K562 (cell line): ENCODE measurements around the gene TFF2. TPM values are rescaled to one million over a fixed set of nuclear protein-coding genes. Genes with fewer than 3 reads are reported as not detected.

Experiments used
- CEBPB ChIP-seq: fragments of 450-650 bp; IDR thresholded peaks from 2 replicates; pipeline ENCODE4 v1.6.1; 2016; ENCODE audit warnings: missing genetic modification characterization, missing compliant biosample characterization
- DEAF1 ChIP-seq: fragments of 450-650 bp; formaldehyde crosslinking; IDR thresholded peaks from 2 replicates; pipeline ENCODE4 v1.4.0; 2020; ENCODE audit warnings: mild to moderate bottlenecking, moderate library complexity
- E2F6 ChIP-seq, 2 experiments: IDR thresholded peaks; 2 replicates each; pipeline ENCODE4 v1.6.1; 2011; ENCODE audit warnings: borderline replicate concordance in 1 of 2, control low read depth in 1 of 2, low read depth in 1 of 2, low read length in 1 of 2, mild to moderate bottlenecking in 1 of 2, mixed read lengths in 1 of 2, moderate library complexity in 1 of 2; ENCODE audit not compliant: insufficient read depth in 1 of 2, insufficient read length in 1 of 2, poor library complexity in 1 of 2, severe bottlenecking in 1 of 2; ENCODE audit errors: extremely low read depth in 1 of 2
- E4F1 ChIP-seq: fragments of 250-450 bp; sonication (Bioruptor Pico); IDR thresholded peaks from 2 replicates; pipeline ENCODE4 v1.5.0; 2021; ENCODE audit warnings: mild to moderate bottlenecking, borderline replicate concordance
- HNRNPLL ChIP-seq: fragments of 200-400 bp; formaldehyde crosslinking; IDR thresholded peaks from 2 replicates; pipeline ENCODE4 v1.6.1; 2017; ENCODE audit warnings: low read length, low read depth, mild to moderate bottlenecking; ENCODE audit not compliant: poor library complexity, severe bottlenecking
- NUFIP1 ChIP-seq: fragments of 450-650 bp; IDR thresholded peaks from 2 replicates; pipeline ENCODE4 v1.6.1; 2018; ENCODE audit not compliant: partially characterized antibody
- RUNX1 ChIP-seq: sonication (generic); IDR thresholded peaks from 2 replicates; pipeline ENCODE4 v1.6.1; 2016; ENCODE audit warnings: antibody characterized with exemption, low read depth
- ZNF212 ChIP-seq: fragments of 450-650 bp; formaldehyde crosslinking; IDR thresholded peaks from 2 replicates; pipeline ENCODE4 v1.4.0; 2020; ENCODE audit warnings: mild to moderate bottlenecking
- ZNF239 ChIP-seq: fragments of 250-450 bp; sonication (Bioruptor Pico); IDR thresholded peaks from 2 replicates; pipeline ENCODE4 v1.4.0; 2020; ENCODE audit warnings: mild to moderate bottlenecking
- ZNF318 ChIP-seq, 2 experiments: fragments of 450-650 bp; IDR thresholded peaks; 2 replicates each; pipeline ENCODE4 v1.6.1; 2016; ENCODE audit warnings: mild to moderate bottlenecking in 2 of 2, borderline replicate concordance in 1 of 2, low read depth in 1 of 2, moderate library complexity in 1 of 2
- polyA plus RNA-seq, 8 experiments: library from polyadenylated mRNA; depleted of rRNA in 4 of 8; stranded (reverse) in 5 of 8; unstranded in 3 of 8; fragments of >200 nt; fragmentation: Nextera tagmentation in 2 of 8; fragmentation: Illumina TruSeq in 1 of 8; extraction: Ambion mirVana in 2 of 8; extraction: Trizol in 1 of 8; gene quantifications; 2 replicates each; pipeline versions ENCODE4 v1.2.1 to v1.2.3, GENCODE V29; 2011 to 2014; ENCODE audit warnings: inconsistent platforms in 1 of 8, missing spikeins in 1 of 8
- total RNA-seq, 7 experiments: library from RNA; depleted of rRNA in 6 of 7; stranded (reverse); fragments of >200 nt in 6 of 7; fragmentation: Illumina TruSeq in 2 of 7; extraction: Trizol in 2 of 7; gene quantifications; 2 replicates each; pipeline versions ENCODE4 v1.2.1 to v1.2.3, GENCODE V29; 2011 to 2021; ENCODE audit warnings: low replicate concordance in 1 of 7

Gene TFF2
- total and polyA plus RNA-seq, 9 of the 15 experiments (the other 6 are each of a cell fraction or from before 2014, with no cell fraction given): not detected

- TF ChIP-seq DEAF1 (peak; percentile 34; the same call in 1 of the 2 replicates), E2F6 (IDR thresholded peaks at IDR 0.05; ENCODE audit: borderline replicate concordance in 1 of 2, extremely low read depth in 1 of 2, insufficient read depth in 1 of 2, insufficient read length in 1 of 2, low read depth in 1 of 2, low read length in 1 of 2, poor library complexity in 1 of 2, severe bottlenecking in 1 of 2) (no peak), NUFIP1 (no peak), E4F1 (CRISPR knock-in tag) (no peak), RUNX1 (no peak), HNRNPLL (no peak), ZNF212 (CRISPR knock-in tag) (no peak), ZNF239 (CRISPR knock-in tag) (no peak), CEBPB (tag) (peak; percentile 43), ZNF318 (IDR thresholded peaks at IDR 0.05; ENCODE audit: borderline replicate concordance in 1 of 2, low read depth in 1 of 2) (no peak)
These were observed 25.7 kb upstream of the TFF2 start (continued) for GRCh38 chr21:42376338-42376982.
